Naive thymus-derived CD4-positive, alpha-beta T cell (primary cell): ENCODE measurements around the gene GPC1. TPM values are rescaled to one million over a fixed set of nuclear protein-coding genes. Genes with fewer than 3 reads are reported as not detected.

Experiments used
- ATAC-seq: fragments of 150-1000 bp; cut with Tn5 transposase; 2 replicates; pipeline ENCODE4 v1.10.0; 2021; ENCODE audit warnings: mild to moderate bottlenecking, moderate library complexity
- CTCF ChIA-PET: fragments of 350-600 bp; sonication (Branson Sonifier 250); formaldehyde crosslinking; loops from one replicate; lab custom pipeline; 2021; ENCODE audit warnings: antibody characterized with exemption; lab: Charles Lee
- POLR2A ChIA-PET: fragments of 350-600 bp; sonication (Branson Sonifier 250); formaldehyde crosslinking; loops from one replicate; lab custom pipeline; 2021; ENCODE audit warnings: antibody characterized with exemption, inconsistent platforms; lab: Charles Lee
- DNase-seq, 9 donors: peaks; one replicate each; pipeline versions ENCODE4 v3.0.0 to v3.0.0-alpha.2; 2020 to 2022; ENCODE audit warnings: mixed read lengths in 1 of 9
- H3K27ac ChIP-seq: one replicate; pipeline ENCODE4 v1.7.0; 2013; ENCODE audit warnings: mild to moderate bottlenecking, low read depth, low read length, moderate library complexity
- H3K27me3 ChIP-seq, 2 donors: one replicate each; pipeline ENCODE4 v1.7.0; 2013; ENCODE audit warnings: low read length in 2 of 2, mild to moderate bottlenecking in 2 of 2, moderate library complexity in 2 of 2; ENCODE audit not compliant: control insufficient read depth in 2 of 2, insufficient read depth in 2 of 2
- H3K36me3 ChIP-seq, 3 experiments: 1 replicate in 2 of 3; 2 replicates in 1 of 3; pipeline ENCODE4 v1.7.0; 2013; ENCODE audit warnings: low read length in 3 of 3, mild to moderate bottlenecking in 3 of 3, moderate library complexity in 1 of 3; ENCODE audit not compliant: insufficient read depth in 3 of 3, control insufficient read depth in 2 of 3
- H3K4me1 ChIP-seq, 2 donors: one replicate each; pipeline ENCODE4 v1.7.0; 2013; ENCODE audit warnings: low read length in 2 of 2, mild to moderate bottlenecking in 2 of 2, moderate library complexity in 1 of 2; ENCODE audit not compliant: control insufficient read depth in 2 of 2, insufficient read depth in 2 of 2
- H3K4me3 ChIP-seq: 2 replicates; pipeline ENCODE4 v1.7.0; 2013; ENCODE audit warnings: mild to moderate bottlenecking, low read length
- H3K9me3 ChIP-seq, 3 experiments: 1 replicate in 2 of 3; 2 replicates in 1 of 3; pipeline ENCODE4 v1.7.0; 2013; ENCODE audit warnings: low read length in 3 of 3; ENCODE audit not compliant: control insufficient read depth in 2 of 3
- H3K27ac Mint-ChIP-seq, 9 donors: one replicate each; pipeline ENCODE4 v1.8.0; 2020 to 2022; ENCODE audit warnings: mixed read lengths in 9 of 9, mild to moderate bottlenecking in 8 of 9, moderate library complexity in 5 of 9, inconsistent platforms in 2 of 9
- H3K27me3 Mint-ChIP-seq, 5 donors: one replicate each; pipeline ENCODE4 v1.8.0; 2021 to 2022; ENCODE audit warnings: mixed read lengths in 5 of 5, mild to moderate bottlenecking in 1 of 5
- H3K36me3 Mint-ChIP-seq, 5 donors: one replicate each; pipeline ENCODE4 v1.8.0; 2020 to 2022; ENCODE audit warnings: mixed read lengths in 5 of 5, mild to moderate bottlenecking in 3 of 5, inconsistent platforms in 1 of 5
- H3K4me1 Mint-ChIP-seq, 7 donors: one replicate each; pipeline ENCODE4 v1.8.0; 2020 to 2022; ENCODE audit warnings: mixed read lengths in 7 of 7, mild to moderate bottlenecking in 3 of 7, inconsistent platforms in 1 of 7
- H3K4me3 Mint-ChIP-seq, 10 donors: one replicate each; pipeline ENCODE4 v1.8.0; 2020 to 2022; ENCODE audit warnings: mild to moderate bottlenecking in 10 of 10, mixed read lengths in 10 of 10, moderate library complexity in 6 of 10, inconsistent platforms in 2 of 10
- H3K9me3 Mint-ChIP-seq, 11 donors: one replicate each; pipeline ENCODE4 v1.8.0; 2020 to 2022; ENCODE audit warnings: mixed read lengths in 11 of 11, mild to moderate bottlenecking in 4 of 11, inconsistent platforms in 1 of 11, moderate library complexity in 1 of 11
- intact Hi-C, 2 donors: fragments of 100-400 bp; cut with micrococcal nuclease; formaldehyde crosslinking; loops; one replicate each; pipeline ENCODE4 v1.15.1; 2023
- polyA plus RNA-seq, 2 donors: library from polyadenylated mRNA; unstranded; fragments of 300-500 nt; fragmentation: Illumina TruSeq; gene quantifications; one replicate each; pipeline ENCODE4 v1.2.3, GENCODE V29; 2021
- total RNA-seq, 6 experiments: library from RNA in 5 of 6; stranded (reverse) in 5 of 6; gene quantifications; 1 replicate in 5 of 6; 2 replicates in 1 of 6; pipeline ENCODE4 v1.2.3 and lab custom pipeline; 2021 to 2026

GPC1 gene
- total and polyA plus RNA-seq, 7 experiments from 2014 or later = 0.08 to 4.5 (median 0.68) TPM; not detected in 1

DNA sequence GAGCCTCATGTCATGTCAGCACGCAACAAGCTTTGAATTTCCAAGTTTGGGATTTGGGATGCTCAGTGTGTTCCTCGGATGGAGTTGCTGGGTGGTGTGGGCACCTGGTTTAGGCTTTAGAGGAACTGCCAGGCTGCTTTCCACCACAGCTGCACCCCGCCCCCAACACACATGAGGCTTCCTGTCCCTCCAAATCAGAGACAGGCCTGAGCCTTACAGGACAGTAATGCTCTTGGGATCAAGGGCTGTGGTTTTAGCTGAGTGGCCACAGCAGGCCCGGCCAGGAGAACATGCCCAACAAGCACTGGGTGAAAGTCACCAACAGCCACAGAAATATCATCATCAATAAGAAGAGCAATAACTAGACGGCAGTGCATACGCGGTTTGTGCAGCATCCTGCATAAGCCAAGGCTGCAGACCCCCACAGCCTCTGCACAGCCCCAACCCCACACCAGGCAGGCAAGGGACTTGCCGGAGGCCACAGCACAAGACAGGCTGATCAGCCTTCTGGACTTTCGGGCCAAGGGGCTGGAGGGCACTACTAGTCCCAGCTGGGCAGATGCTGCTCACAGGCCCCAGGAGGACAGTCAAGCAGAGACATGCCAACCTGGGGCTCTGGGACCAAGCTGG is 29.7 kb upstream of the GPC1 start:
- no peak overlapping the region for H3K4me3 ChIP-seq
- H3K27ac ChIP-seq = no peak overlapping the region
- H3K36me3 ChIP-seq = no peaks in the 10 kb centered on the region
- no peak overlapping the region for H3K27ac Mint-ChIP-seq
- H3K4me3 Mint-ChIP-seq = no peak overlapping the region
- DNase-seq = no peak
- H3K36me3 Mint-ChIP-seq = no peaks in the 10 kb centered on the region
- H3K9me3 Mint-ChIP-seq = no peaks in the 10 kb centered on the region
- ChIA-PET CTCF (no interaction called here), POLR2A (no interaction called here)
- no peaks in the 10 kb centered on the region for H3K27me3 ChIP-seq
- H3K27me3 Mint-ChIP-seq = peaks cover 0 to 9% (median 0%) of the 10 kb centered on the region in 5 donors
- no peaks in the 10 kb centered on the region for H3K9me3 ChIP-seq
- H3K4me1 Mint-ChIP-seq = peaks cover 6 to 14% (median 9%) of the 10 kb centered on the region in 7 donors
- no peaks in the 10 kb centered on the region for H3K4me1 ChIP-seq
- intact Hi-C loops = no loop called here
- ATAC-seq = no peak

DNA sequence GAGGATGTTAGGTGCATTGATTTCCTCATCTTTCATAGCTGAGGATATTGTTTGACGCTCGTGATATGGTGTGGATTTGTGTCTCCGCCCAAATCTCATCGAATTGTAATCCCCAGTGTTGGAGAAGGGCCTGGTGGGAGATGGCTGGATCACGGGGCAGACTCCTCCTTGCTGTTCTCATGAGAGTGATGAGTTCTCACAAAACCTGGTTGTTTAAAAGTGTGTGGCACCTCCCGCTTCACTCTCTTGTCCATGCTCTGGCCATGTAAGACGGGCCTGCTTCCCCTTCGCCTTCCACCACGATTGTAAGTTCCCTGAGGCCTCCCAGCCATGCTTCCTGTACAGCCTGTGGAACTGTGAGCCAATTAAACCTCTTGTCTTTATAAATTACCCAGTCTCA is 28.4 kb upstream of the GPC1 start:
- Histone ChIP-seq H3K27ac (no peak overlapping the region), H3K27me3 (no peaks in the 10 kb centered on the region), H3K9me3 (no peaks in the 10 kb centered on the region), H3K4me3 (no peak overlapping the region), H3K4me1 (no peaks in the 10 kb centered on the region), H3K36me3 (no peaks in the 10 kb centered on the region)
- CTCF ChIA-PET = no interaction called here
- ATAC-seq (no peak), DNase-seq (no peak)
- intact Hi-C loops = no loop called here
- Mint-ChIP-seq H3K27ac (no peak overlapping the region), H3K9me3 (no peaks in the 10 kb centered on the region), H3K4me1 (peaks cover 6 to 14% (median 9%) of the 10 kb centered on the region in 7 donors), H3K4me3 (no peak overlapping the region), H3K36me3 (no peaks in the 10 kb centered on the region), H3K27me3 (peaks cover 0 to 9% (median 0%) of the 10 kb centered on the region in 5 donors)
- POLR2A ChIA-PET = no interaction called here

DNA sequence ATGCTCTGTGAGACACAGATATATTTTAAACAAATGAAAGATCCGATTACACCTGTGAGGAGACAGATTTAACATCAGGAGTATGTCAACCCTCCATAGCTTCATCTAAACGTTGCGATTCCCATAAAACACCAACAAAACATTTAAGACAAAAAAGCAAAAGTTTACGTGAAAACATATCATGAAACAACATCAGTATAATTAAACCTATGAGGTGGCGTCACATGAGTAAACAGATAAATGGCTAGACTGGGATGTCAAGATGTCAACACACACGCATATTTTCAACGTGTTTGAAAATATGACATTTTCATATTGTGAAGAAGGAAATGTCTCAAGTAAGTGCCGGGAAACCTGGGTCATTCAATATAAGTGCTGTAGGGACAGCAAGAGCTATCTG is 25.5 kb upstream of the GPC1 start:
- peaks cover 0 to 2% (median 0%) of the 10 kb centered on the region in 7 donors for H3K4me1 Mint-ChIP-seq
- no peaks in the 10 kb centered on the region for H3K9me3 ChIP-seq
- no peak for ATAC-seq

DNA sequence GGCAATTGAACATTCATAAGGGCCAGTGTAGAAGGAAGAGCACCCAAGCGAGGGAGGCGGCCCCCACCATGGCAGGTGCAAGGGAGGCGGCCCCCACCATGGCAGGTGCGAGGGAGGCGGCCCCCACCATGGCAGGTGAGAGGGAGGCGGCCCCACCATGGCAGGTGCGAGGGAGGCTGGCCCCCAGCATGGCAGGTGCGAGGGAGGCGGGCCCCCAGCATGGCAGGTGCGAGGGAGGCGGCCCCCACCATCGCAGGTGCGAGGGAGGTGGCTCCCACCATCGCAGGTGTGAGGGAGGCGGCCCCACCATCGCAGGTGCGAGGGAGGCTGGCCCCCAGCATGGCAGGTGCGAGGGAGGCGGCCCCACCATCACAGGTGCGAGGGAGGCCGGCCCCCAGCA is 24.7 kb upstream of the GPC1 start:
- Mint-ChIP-seq H3K4me1 (no peaks in the 10 kb centered on the region), H3K36me3 (no peaks in the 10 kb centered on the region), H3K9me3 (no peaks in the 10 kb centered on the region), H3K27me3 (peaks cover 0 to 9% (median 0%) of the 10 kb centered on the region in 5 donors), H3K4me3 (no peak overlapping the region), H3K27ac (no peak overlapping the region)
- no peak for DNase-seq
- ChIA-PET CTCF (interaction anchor here (0.6 kb wide), 1 partner anchor 107 kb away, joined by 4 read pairs; no protein-coding TSS in a partner anchor), POLR2A (no interaction called here)
- no peak for ATAC-seq
- no peaks in the 10 kb centered on the region for H3K9me3 ChIP-seq
- no peak overlapping the region for H3K27ac ChIP-seq
- H3K4me1 ChIP-seq = no peaks in the 10 kb centered on the region
- no peaks in the 10 kb centered on the region for H3K27me3 ChIP-seq
- H3K36me3 ChIP-seq = no peaks in the 10 kb centered on the region
- intact Hi-C loops = no loop called here
- no peak overlapping the region for H3K4me3 ChIP-seq

More for the DNA sequence above, 25.5 kb upstream of the GPC1 start:
- Histone ChIP-seq H3K36me3 (no peaks in the 10 kb centered on the region), H3K4me1 (no peaks in the 10 kb centered on the region), H3K27me3 (no peaks in the 10 kb centered on the region), H3K27ac (no peak overlapping the region), H3K4me3 (no peak overlapping the region)
- POLR2A ChIA-PET = no interaction called here
- CTCF ChIA-PET = no interaction called here
- H3K9me3 Mint-ChIP-seq = no peaks in the 10 kb centered on the region
- H3K4me3 Mint-ChIP-seq = no peak overlapping the region
- intact Hi-C loops = no loop called here
- no peak for DNase-seq
- H3K36me3 Mint-ChIP-seq = no peaks in the 10 kb centered on the region
- H3K27ac Mint-ChIP-seq = no peak overlapping the region
- peaks cover 0 to 9% (median 0%) of the 10 kb centered on the region in 5 donors for H3K27me3 Mint-ChIP-seq

DNA sequence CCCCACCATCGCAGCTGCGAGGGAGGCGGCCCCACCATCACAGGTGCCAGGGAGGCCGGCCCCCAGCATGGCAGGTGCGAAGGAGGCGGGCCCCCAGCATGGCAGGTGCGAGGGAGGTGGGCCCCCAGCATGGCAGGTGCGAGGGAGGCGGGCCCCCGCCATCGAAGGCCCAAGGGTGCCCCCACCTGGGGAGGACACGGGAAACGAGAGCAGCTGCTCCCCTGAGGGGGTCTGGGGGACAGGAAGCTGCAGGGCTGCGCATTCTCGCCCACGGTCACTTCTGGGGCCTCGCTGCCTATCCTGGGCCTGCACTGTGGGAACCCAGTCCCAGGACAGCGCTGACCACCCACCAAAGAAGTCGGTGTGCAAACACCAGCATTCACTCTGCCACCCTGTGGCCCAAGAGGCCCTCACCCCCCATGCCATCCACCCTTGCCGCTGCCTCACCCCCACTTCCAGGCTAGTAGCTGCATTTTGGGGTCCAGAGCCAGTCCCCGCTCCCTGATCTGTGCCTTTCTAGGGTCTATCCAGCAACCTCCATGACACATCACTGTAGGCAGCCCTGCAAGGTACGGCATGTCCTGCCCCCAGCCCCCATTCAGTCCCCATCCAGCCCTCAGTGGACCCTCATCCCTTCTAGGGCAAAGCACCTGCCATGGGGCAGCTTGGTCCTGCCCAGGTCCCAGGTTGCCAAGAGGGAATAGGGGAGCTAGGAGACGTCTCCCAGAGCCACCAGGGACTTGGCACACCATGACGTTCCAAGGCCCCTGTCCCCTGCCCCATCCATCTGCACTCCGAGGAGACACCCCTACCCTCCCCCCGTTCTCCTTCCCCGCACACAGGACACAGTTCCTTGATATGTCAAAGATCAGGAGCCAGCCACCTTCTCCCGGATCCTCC is 24.0 kb upstream of the GPC1 start:
- no peak for DNase-seq
- H3K9me3 ChIP-seq = no peaks in the 10 kb centered on the region
- H3K27me3 Mint-ChIP-seq = peaks cover 0 to 9% (median 0%) of the 10 kb centered on the region in 5 donors
- H3K27ac ChIP-seq = no peak overlapping the region
- no peaks in the 10 kb centered on the region for H3K27me3 ChIP-seq
- no peaks in the 10 kb centered on the region for H3K9me3 Mint-ChIP-seq
- H3K4me1 Mint-ChIP-seq = no peaks in the 10 kb centered on the region
- no peak overlapping the region for H3K27ac Mint-ChIP-seq
- no peaks in the 10 kb centered on the region for H3K36me3 ChIP-seq
- ChIA-PET CTCF (interaction anchor here (0.6 kb wide), 1 partner anchor 108 kb away, joined by 4 read pairs; no protein-coding TSS in a partner anchor), POLR2A (no interaction called here)
- no peak overlapping the region for H3K4me3 Mint-ChIP-seq
- H3K4me1 ChIP-seq = no peaks in the 10 kb centered on the region
- no peaks in the 10 kb centered on the region for H3K36me3 Mint-ChIP-seq
- no peak for ATAC-seq
- intact Hi-C loops = no loop called here
- H3K4me3 ChIP-seq = no peak overlapping the region

DNA sequence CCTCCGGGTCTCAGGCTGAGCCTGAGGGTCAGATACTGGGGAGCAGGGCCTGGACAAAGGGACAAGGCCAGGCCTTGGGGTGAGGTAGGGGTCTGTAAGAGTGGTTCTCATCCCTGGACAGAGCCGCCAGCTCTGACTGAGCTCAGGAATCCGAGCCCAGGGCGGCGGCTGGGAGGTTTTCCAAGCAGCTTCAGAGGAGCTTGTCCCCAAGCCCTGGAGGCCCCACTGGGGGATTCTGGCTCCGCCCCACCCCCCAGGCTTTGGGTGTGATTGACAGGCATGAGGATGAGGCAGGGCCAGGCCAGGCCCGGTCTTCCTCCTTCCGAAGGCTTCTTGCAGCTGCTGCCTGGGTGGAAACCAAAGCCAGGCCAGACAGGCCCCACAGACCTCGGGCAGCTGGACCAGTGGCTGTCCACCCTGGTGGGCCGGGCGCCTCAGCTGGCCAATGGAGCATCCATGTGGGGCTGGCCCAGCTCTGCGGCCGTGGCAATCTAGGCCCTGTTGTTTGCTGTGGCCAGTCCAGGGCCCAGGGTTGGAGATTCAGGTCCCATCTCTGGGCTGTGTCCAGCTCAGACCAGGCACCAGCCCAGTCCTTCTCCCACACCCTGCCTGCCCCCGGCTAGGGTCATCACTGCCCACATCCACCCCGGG is 23.1 kb upstream of the GPC1 start:
- Mint-ChIP-seq H3K27ac (no peak overlapping the region), H3K9me3 (no peaks in the 10 kb centered on the region), H3K4me3 (no peak overlapping the region), H3K36me3 (no peaks in the 10 kb centered on the region), H3K4me1 (no peaks in the 10 kb centered on the region), H3K27me3 (peaks cover 0 to 9% (median 0%) of the 10 kb centered on the region in 5 donors)
- no peaks in the 10 kb centered on the region for H3K9me3 ChIP-seq
- no peak for ATAC-seq
- H3K27ac ChIP-seq = no peak overlapping the region
- H3K4me1 ChIP-seq = no peaks in the 10 kb centered on the region
- POLR2A ChIA-PET = no interaction called here
- no peaks in the 10 kb centered on the region for H3K36me3 ChIP-seq
- CTCF ChIA-PET = no interaction called here
- peak in 1 of 9 donors; percentile 3 for DNase-seq
- no peaks in the 10 kb centered on the region for H3K27me3 ChIP-seq
- H3K4me3 ChIP-seq = no peak overlapping the region
- intact Hi-C loops = no loop called here
